Measurements from ENCODE around the gene MBTPS2.
A peak's percentile ranks its signal among the peaks of the same experiment; 100 is the strongest.
"Not testable (repeated sequence)": the region's sequence is repeated elsewhere in the genome, so short reads cannot be mapped to it uniquely, and the experiment has no call there.

Gene MBTPS2

DNA sequence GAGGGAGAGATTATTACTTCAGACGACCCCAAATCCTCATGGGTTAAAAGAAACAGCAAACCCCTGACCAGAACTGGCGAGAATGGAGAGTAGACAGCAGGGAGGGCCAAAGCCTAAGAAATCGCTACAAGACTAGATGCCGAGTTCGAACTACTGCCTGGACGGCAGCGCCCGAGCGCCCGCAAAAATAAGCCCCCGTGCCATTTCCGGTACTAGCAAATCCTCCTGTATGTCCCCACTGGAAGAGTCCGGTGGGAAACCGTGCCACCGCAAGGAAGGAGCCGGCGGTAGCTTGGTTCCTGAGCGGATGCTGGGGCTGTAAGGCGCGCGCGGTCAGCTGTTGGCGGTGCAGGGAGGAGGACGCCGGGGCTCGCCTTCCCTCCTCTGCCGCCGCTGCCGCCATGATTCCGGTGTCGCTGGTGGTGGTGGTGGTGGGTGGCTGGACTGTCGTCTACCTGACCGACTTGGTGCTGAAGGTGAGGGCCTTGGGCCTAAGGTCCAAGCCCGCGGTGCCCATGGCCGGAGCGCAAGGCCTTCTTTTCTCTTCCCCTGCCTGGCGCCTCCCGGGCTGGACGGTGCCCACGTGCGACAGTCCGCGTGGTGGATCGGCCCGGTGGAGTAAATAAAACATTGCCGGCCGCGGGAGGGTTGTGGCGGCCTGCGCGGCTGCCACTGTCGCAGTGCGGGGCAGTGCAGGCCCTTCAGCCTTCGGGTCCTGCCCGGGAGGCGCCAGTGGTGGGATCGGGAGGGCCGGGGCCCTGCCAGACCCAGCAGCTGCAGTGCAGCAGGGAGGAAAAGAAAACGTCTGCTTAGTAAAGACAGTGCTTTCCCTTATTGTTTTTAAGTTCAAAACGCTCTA lies at the start of gene MBTPS2:
Gene MBTPS2, plus strand, starts transcription at position 284 of the 859 bp plus-strand sequence. Its CDS starts 118 bp downstream, at position 402.
- peak; percentile 81 for DNase-seq

DNA sequence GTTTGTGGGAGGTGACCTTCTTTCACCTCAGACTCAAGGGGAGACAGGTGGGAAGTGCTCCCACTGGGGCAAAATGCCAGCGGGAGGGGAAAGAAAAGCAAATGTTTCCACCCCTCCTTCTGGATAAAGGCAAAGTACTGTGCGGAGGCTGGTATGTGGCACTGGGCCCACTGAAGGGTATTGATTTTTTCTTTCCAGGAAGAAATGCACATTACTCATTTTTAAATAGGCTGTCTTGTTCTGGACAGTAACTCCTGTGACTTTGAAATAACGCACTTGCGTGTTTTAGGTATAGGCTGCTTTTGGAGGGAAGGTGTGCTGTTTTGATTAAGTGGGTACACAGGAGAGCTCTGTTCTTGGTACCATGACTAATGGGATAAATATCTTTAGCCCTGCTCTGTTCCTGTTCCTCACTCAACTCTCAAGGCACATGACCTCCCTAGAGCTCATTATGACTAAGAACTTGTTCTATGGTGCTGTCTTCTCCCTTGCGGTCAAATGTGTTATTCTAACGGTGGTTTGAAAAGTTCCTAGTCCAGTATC lies 40.7 kb upstream of the MBTPS2 start:
- DNase-seq = no peak

DNA sequence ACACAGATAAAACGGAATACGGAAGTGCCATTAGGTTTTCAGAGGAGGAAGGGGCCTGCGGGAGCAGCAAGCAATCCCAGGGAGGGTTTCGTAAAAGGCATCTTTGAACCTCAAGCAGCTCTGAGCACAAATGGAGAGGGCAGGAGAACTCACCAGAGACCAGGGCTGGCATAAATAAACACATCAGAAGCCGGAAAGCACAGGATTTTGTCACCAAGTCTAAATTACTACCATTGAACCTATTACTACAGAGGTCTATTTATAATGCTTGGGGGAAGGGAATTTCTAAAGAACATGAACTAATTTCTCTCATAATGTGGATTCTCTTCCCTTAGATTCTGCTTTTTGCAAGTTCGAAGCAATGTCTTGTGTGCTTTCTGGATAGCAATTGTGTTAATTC lies 39.6 kb upstream of the MBTPS2 start:
- no peak for DNase-seq

- no peak for DNase-seq
Measured at GRCh38 chrX:21800344-21800770, 39.1 kb upstream of the MBTPS2 start.

DNA sequence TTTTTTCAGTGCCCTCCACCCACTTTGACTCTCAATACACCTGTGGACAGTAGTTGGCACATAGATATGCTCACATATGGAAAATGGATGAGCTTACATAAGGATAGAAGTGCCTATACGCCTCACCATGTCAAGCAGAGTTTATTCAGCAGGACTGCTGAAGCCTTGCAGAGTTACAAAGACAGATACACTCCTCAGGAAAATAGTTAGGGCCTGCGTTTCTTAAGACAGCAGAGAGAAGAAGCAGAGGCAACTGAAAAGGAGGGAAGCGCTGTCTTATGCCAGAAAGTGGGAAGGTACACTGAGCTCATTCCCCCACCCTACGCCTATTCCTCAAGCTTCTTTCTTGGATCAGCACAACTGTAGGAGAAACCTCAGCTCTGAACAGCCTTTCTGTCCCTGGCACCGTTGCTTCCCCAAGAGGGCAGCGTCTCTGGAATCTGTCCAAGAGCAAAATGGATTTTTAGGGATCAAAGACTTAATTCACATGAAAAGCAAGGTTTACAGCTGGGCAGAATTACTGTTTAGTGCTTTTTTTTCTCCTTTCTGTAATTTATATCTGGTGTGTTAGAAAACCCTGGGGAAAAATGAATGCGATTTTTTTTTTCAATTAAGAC lies 37.3 kb upstream of the MBTPS2 start:
- DNase-seq = no peak

- DNase-seq = no peak
Measured at GRCh38 chrX:21802839-21803238, 36.6 kb upstream of the MBTPS2 start.

DNA sequence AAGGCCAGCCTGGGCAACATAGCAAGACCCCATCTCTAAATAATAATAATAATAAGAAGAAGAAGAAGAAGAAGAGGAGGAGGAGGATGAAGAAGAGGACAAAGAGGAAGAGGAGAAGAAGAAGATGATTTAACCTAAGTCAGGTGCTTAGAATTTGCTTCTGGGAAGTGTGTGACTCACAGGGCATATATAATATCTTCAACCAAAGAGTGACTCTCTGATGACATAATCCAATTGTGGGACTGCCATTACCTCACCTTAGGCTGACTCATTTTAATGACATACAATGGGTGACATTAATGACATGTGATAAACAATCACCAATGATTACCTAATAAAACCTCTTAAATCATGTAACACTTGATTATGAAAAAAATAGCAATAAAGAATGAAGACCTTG lies 32.7 kb upstream of the MBTPS2 start:
- no peak for DNase-seq

GRCh38 chrX:21811832-21812231 lies 27.6 kb upstream of the MBTPS2 start:
- no peak for DNase-seq

GRCh38 chrX:21812628-21813027 lies 26.8 kb upstream of the MBTPS2 start:
- DNase-seq = no peak

DNA sequence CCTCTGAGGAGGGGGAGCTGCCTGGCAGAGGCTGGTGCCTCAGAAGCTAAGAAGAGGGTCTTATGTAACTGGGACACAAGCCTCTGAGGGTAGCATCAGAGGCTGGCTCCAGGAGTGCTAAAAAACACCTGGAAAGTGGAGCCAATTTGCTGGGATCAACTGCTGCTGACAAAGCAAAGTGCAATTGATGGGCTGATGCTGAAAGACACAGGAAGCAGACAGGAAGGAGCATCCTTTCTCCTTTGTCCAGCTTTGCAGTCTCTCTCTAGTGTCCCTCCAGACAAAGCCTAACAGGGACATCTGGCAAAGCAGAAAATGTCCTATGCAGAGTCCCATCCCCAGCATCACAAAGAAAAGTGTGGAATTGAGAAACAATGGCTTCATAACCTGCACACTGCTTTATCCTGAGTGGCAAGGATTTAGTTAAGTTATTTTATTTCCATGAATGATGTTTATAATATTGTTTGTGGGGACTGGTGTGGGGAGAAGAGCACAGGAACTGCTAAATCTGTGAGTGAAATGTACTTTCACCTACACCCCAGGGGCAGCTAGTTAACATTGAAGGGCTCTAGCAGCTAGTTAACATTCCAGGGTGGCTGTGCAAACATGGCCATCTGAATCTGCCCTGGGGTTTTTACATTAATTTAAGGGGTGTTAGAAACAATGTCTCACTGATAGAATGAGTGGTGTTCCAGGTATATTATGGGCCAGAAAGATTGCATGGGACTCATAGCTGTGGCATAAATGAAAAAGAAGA lies 25.6 kb upstream of the MBTPS2 start:
- DNase-seq = no peak

- no peak for DNase-seq
Measured at GRCh38 chrX:21816136-21816535, 23.3 kb upstream of the MBTPS2 start.

DNA sequence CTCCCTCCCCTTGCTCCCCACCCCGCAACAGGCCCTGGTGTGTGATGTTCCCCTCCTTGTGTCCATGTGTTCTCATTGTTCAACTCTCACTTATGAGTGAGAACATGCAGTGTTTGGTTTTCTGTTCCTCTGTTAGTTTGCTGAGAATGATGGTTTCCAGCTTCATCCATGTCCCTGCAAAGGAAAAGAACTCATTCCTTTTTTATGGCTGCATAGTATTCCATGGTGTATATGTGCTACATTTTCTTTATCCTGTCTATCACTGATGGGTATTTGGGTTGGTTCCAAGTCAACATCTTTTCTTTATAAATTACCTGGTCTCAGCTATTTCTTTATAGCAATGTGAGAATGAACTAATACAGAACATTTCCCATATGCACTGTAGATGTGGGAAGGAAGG lies 19.2 kb upstream of the MBTPS2 start:
- DNase-seq = not testable (repeated sequence)

GRCh38 chrX:21821875-21822274 lies 17.5 kb upstream of the MBTPS2 start:
- no peak for DNase-seq

DNA sequence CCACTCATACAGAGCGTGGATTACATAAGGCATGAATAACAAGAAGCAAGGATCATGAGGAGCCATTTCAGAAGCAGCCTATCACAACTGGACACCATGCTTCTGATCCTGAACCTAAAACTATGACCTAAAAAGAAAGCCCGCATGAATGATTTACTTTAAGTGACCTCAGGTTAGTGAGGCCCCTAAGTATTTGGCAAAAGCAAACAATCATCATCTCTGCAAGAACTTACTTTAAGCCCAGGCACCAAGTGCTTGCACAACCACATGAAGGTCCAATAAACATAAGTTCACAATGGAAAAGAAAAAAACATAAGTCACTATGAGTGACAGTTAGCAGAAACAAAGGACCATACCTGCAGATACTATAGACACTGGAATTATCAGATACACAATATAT lies 7.9 kb upstream of the MBTPS2 start:
- no peak for DNase-seq

DNA sequence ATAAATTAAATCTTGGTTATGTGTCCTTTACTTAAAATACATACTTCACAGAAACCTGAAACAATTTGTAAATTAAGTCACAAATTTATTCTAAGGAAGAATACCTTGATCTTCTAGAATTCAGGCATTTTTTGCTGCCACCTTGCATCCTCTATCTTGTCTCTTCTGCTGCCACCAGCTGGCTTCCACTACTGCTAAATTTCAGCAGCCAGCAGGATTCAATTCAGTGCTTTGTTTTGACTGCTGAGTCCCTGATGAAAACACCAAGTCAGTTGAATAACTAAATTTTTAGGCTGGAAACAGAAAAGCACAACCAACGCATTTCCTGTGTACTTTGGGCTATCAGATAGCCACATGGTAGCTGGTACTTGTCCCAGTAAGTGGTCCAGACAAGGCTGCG lies 2.4 kb upstream of the MBTPS2 start:
- no peak for DNase-seq

DNA sequence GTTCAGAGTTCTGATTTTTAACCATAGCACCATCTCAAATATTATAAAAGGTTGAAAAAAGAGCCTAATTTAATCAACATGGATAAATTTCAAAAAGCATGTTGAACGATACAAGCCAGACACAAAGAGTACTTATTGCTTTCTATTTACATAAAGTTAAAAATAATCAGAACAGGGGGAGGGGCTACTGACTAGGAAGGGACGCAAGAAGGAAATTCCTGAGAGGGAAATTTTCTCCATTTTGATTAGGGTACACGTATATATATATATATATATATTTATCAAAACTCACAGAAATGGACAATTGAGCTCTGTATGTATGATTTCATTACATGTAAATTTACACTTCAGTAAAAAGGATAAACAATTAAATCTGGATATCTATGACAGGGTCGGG lies 482 bp upstream of the MBTPS2 start:
- DNase-seq = no peak

DNA sequence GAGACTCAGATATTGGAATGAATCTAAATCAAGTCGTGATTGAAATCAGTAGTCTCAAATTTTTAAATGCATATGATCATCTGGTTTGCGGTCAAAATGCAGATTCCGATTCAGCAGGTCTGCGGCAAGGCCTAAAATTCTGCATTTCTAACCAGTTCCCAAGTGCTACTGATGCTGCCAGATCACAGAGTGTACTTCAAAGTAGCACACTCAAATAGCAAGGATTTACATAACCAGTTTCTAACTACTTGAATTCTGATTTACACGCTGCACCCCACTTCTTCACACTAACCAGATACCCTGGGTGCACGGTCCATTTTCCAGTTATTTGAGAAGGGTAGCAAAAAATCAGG lies 752 bp downstream of the MBTPS2 start:
- no peak for DNase-seq

- no peak for DNase-seq
Measured at GRCh38 chrX:21843179-21843578, 3.8 kb downstream of the MBTPS2 start.

DNA sequence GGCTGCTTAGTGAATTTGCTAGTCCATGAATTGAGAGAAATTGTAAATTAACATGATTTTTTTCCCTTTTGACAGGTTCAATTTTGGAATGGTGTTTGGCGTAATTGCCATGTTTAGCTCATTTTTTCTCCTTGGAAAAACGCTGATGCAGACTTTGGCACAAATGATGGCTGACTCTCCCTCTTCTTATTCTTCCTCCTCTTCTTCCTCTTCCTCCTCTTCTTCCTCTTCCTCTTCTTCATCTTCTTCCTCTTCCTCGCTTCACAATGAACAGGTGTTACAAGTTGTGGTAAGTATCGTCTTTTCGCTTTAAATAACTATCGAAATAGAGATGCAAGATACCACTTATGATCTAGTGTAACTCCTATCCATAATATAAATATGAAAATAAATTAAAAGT lies 5.7 kb downstream of the MBTPS2 start:
- no peak for DNase-seq

- no peak for DNase-seq
Measured at GRCh38 chrX:21847342-21847741, 7.9 kb downstream of the MBTPS2 start.

DNA sequence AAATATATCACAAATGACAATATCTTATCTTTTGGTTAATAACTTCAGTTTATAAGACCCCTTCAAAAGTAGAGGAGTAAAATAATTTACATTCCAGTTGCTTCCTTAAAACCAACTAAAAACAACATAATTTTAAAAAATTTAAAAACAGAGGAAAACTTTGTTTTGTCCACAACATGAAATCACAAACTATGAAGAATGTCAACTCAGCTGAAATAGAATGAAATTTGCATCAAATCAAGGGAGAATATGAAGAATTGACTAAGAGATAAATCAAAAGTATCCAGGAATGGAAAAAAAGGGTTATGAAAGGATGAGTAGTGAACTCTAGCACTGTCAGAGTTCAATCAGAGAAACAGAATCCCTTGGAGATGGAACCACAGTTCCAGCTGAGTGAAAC lies 14.2 kb downstream of the MBTPS2 start:
- DNase-seq = no peak

- no peak for DNase-seq
Measured at GRCh38 chrX:21855937-21856415, 16.6 kb downstream of the MBTPS2 start, which contains the start of gene YY2. Gene YY2 (plus strand): TSS chrX:21855987. CDS start chrX:21856485, 498 bp downstream.

DNA sequence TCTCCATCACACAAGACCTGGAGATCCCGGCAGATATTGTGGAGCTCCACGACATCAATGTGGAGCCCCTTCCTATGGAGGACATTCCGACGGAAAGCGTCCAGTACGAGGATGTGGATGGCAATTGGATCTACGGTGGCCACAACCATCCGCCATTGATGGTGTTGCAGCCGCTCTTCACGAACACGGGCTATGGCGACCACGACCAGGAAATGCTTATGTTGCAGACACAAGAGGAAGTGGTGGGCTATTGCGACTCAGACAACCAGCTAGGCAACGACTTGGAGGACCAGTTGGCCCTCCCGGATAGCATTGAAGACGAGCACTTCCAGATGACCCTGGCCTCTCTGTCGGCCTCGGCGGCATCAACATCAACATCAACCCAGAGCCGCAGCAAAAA lies 17.1 kb downstream of the MBTPS2 start:
- no peak for DNase-seq
